Measurements from ENCODE around the gene ZNRF1.
"Not testable (repeated sequence)": the region's sequence is repeated elsewhere in the genome, so short reads cannot be mapped to it uniquely, and the experiment has no call there.

Gene ZNRF1

DNA sequence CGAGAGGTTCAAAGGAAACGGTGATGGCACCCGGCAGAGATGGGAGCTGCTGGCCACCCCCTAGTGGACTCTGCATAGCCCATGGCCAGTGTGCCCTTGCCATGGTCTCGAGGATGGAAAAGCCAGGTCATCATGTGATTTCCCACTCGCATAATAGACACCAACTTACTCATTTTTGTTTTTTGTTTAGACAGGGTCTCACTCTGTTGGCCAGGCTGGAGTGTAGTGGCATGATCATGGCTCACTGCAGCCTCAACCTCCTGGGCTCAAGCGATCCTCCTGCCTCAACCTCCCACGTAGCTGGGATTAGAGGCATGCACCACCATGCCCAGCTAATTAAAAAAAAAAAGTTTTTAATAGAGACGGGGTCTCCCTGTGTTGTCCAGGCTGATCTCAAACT is 90.1 kb downstream of the ZNRF1 start:
- peaks cover 3% of the 10 kb centered on the region for H3K36me3 ChIP-seq
- TF ChIP-seq, protein P1, sequence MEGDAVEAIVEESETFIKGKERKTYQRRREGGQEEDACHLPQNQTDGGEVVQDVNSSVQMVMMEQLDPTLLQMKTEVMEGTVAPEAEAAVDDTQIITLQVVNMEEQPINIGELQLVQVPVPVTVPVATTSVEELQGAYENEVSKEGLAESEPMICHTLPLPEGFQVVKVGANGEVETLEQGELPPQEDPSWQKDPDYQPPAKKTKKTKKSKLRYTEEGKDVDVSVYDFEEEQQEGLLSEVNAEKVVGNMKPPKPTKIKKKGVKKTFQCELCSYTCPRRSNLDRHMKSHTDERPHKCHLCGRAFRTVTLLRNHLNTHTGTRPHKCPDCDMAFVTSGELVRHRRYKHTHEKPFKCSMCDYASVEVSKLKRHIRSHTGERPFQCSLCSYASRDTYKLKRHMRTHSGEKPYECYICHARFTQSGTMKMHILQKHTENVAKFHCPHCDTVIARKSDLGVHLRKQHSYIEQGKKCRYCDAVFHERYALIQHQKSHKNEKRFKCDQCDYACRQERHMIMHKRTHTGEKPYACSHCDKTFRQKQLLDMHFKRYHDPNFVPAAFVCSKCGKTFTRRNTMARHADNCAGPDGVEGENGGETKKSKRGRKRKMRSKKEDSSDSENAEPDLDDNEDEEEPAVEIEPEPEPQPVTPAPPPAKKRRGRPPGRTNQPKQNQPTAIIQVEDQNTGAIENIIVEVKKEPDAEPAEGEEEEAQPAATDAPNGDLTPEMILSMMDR (IDR thresholded peaks at IDR 0.05) = no peak
- peaks cover 24% of the 10 kb centered on the region in 2 experiments for H3K4me1 ChIP-seq (ENCODE audit: control insufficient read depth in 1 of 2, insufficient read depth in 1 of 2, low read depth in 1 of 2, low read length in 1 of 2)
- H3K4me3 ChIP-seq (ENCODE audit: low read depth in 1 of 2, low read length in 1 of 2) = no peak overlapping the region
- no peaks in the 10 kb centered on the region for H3K27me3 ChIP-seq
- H3K27ac ChIP-seq = no peak overlapping the region
- H3K9me3 ChIP-seq = no peaks in the 10 kb centered on the region

DNA sequence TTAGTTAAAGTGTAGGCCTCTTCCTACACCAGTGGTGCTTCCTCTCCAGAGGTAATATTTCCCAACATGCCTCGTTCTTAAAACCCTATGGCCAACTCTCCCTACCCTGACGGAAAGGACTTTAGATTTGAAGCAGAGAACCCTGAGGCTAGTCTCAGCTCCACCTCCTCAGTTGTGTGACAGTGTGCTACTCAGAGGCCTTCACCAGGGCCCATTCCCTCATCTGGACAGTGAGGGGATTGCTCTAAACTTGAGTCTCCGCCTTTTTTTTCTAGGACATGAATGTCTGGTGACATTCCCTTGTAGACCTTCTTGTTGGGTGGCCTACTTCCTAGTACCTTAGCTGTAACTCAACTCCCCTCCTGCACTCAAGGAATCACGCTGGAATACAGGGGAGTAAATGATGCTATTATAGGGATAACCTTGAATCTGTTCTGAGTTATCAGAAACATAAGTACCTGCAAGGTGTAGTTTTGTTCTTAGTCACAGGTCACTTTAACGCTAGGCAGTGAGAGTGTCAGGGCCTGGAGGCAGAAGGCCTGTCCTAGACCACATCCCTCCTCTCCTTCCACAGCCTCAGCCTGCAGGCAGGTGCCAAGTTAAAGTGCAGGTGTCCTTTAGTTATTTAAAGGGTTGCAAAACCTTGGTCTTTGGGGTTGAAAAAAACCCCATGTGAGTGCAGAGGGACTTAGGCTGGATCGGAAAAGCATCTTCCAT is 90.8 kb downstream of the ZNRF1 start:
- H3K9me3 ChIP-seq = no peaks in the 10 kb centered on the region
- peaks cover 24% of the 10 kb centered on the region in 2 experiments for H3K4me1 ChIP-seq (ENCODE audit: control insufficient read depth in 1 of 2, insufficient read depth in 1 of 2, low read depth in 1 of 2, low read length in 1 of 2)
- peaks cover 3% of the 10 kb centered on the region for H3K36me3 ChIP-seq
- H3K27ac ChIP-seq = no peak overlapping the region
- TF ChIP-seq, protein P1 (IDR thresholded peaks at IDR 0.05) = no peak
- H3K27me3 ChIP-seq = no peaks in the 10 kb centered on the region
- no peak overlapping the region for H3K4me3 ChIP-seq (ENCODE audit: low read depth in 1 of 2, low read length in 1 of 2)

DNA sequence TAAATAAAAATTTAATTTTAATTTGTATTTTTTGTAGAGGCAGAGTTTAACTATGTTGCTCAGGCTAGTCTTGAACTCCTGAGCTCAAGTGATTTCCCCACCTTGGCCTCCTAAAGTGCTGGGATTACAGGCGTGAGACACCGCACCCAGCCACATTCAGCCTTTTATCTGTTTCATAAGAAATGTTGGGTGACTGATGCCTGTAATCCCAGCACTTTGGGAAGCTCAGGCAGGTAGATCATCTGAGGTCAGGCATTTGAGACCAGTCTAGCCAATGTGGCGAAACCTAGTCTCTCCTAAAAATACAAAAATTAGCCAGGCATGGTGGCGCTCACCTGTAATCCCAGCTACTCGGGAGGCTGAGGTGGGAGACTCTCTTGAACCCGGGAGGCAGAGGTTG is 92.1 kb downstream of the ZNRF1 start:
- H3K27me3 ChIP-seq; H3K36me3 ChIP-seq; H3K4me3 ChIP-seq (ENCODE audit: low read depth in 1 of 2, low read length in 1 of 2); H3K9me3 ChIP-seq; H3K27ac ChIP-seq: not testable (repeated sequence)
- peaks cover 24% of the 10 kb centered on the region in 2 experiments for H3K4me1 ChIP-seq (ENCODE audit: control insufficient read depth in 1 of 2, insufficient read depth in 1 of 2, low read depth in 1 of 2, low read length in 1 of 2)

DNA sequence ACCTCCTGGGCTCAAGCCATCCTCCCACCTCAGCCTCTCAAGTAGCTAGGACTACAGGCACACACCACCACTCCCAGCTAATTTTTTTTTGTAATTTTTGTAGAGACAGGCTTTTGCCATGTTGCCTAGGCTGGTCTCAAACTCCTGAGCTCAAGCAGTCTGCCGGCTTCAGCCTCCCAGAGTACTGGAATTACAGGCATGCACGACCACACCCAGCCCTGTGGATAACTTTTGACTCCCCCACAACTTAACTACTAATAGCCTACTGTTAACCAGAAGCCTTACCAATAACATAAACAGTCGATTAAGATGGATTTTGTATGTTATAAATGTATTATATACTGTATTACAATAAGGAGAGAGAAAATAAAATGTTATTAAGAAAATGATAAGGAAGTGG is 92.8 kb downstream of the ZNRF1 start:
- H3K9me3 ChIP-seq; H3K36me3 ChIP-seq; H3K27me3 ChIP-seq; H3K4me3 ChIP-seq (ENCODE audit: low read depth in 1 of 2, low read length in 1 of 2); H3K27ac ChIP-seq: not testable (repeated sequence)
- H3K4me1 ChIP-seq (ENCODE audit: control insufficient read depth in 1 of 2, insufficient read depth in 1 of 2, low read depth in 1 of 2, low read length in 1 of 2) = peaks cover 24% of the 10 kb centered on the region in 2 experiments

DNA sequence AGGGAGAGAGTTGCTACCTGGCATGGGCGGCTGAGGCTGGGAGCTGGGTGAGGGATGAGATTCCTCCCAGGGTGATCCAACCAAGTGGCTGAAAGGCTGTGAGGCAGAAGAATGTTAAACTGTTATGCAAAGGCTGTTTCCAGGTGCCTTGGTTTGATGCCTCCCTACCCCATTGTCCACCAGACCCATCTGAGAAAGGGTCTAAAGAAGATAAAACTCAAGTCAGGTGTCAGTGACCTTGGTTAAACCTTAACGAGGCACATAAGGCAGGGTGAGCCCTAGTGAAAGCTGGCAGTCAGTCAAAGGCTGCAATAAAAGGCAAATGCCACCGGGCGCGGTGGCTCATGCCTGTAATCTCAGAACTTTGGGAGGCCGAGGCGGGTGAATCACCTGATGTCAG is 94.0 kb downstream of the ZNRF1 start:
- Histone ChIP-seq H3K27ac (no peak overlapping the region), H3K4me1 (ENCODE audit: control insufficient read depth in 1 of 2, insufficient read depth in 1 of 2, low read depth in 1 of 2, low read length in 1 of 2) (peaks cover 20% of the 10 kb centered on the region in 2 experiments)

DNA sequence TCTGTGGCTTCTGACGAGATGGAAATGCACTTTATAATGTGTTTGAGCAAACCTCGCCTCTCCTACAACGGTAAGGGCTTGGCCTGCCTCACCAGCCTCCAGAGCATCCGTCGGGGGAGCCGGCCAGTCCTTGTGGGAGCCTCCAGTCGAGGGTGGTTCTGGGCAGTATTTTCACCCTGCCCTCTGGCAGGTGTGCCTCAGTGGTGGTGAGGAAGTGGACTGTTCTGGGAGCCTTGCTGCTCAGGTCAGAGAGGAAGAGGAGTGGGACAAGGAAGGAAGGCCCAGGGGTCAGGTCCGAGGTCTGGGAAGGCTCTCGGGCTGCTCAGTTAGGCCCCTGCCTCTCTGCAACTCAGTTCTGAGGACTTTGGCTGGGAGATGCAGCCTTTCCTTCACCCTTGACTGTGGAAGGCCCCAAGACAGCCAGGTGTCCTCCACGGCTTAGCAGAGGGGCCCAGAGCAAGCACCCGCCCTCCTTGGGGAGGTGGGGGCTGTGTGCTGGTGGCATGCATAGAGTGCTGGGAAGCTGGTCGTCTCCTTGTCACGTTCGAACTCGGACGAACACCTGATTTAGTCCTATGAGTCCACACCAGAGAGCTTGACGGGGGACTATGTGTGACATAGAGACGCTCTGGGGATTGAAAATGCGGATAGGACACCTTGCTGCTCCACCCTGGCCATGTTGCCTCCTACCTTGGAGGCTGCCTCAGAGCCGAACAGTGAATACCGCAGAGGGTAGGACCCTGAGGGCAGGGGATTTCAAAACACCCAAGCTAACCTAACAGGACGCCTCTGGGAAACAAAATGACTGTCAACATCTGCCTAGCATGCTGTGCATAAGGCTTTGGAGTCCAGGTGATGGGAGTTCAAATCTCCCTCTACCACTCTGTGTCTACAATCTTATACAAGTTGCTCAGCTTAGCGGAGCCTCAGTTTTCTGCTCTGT is 95.0 kb downstream of the ZNRF1 start:
- H3K4me1 ChIP-seq (ENCODE audit: control insufficient read depth in 1 of 2, insufficient read depth in 1 of 2, low read depth in 1 of 2, low read length in 1 of 2) = peaks cover 12 to 13% of the 10 kb centered on the region in 2 experiments
- H3K9me3 ChIP-seq = no peaks in the 10 kb centered on the region
- H3K4me3 ChIP-seq (ENCODE audit: low read depth in 1 of 2, low read length in 1 of 2) = no peak overlapping the region
- H3K27ac ChIP-seq = no peak overlapping the region
- TF ChIP-seq, protein P1 (IDR thresholded peaks at IDR 0.05) = no peak
- peaks cover 3% of the 10 kb centered on the region for H3K36me3 ChIP-seq
- no peaks in the 10 kb centered on the region for H3K27me3 ChIP-seq

More for the DNA sequence above, 94.0 kb downstream of the ZNRF1 start:
- Histone ChIP-seq H3K9me3 (no peaks in the 10 kb centered on the region), H3K36me3 (peaks cover 3% of the 10 kb centered on the region), H3K27me3 (no peaks in the 10 kb centered on the region), H3K4me3 (ENCODE audit: low read depth in 1 of 2, low read length in 1 of 2) (no peak overlapping the region)
- TF ChIP-seq, protein P1 (IDR thresholded peaks at IDR 0.05) = no peak
